GM23338 (cell line): ENCODE results near the gene SLC6A7. TPM values are rescaled to one million over a fixed set of nuclear protein-coding genes. Genes with fewer than 3 reads are reported as not detected.

Experiments
- CREB1 ChIP-seq: fragments of 250-450 bp; sonication (Bioruptor Pico); IDR thresholded peaks from 2 replicates; pipeline ENCODE4 v1.5.0; 2020; ENCODE audit warnings: low read depth, mild to moderate bottlenecking, moderate library complexity
- ETS1 ChIP-seq: IDR thresholded peaks from 2 replicates; pipeline ENCODE4 v1.6.1; 2016; ENCODE audit warnings: antibody characterized with exemption
- EZH2 ChIP-seq: fragments of 200-600 bp; sonication (generic); IDR thresholded peaks from one replicate; pipeline ENCODE4 v1.8.0; 2017; ENCODE audit warnings: antibody characterized with exemption, mild to moderate bottlenecking, low read depth; ENCODE audit not compliant: unreplicated experiment
- EZH2phosphoT487 ChIP-seq: fragments of 200-600 bp; sonication (generic); IDR thresholded peaks from one replicate; pipeline ENCODE4 v1.8.1; 2018; ENCODE audit warnings: antibody characterized with exemption; ENCODE audit not compliant: unreplicated experiment
- JUNB ChIP-seq: IDR thresholded peaks from one replicate; pipeline ENCODE4 v1.6.1; 2016; ENCODE audit warnings: antibody characterized with exemption; ENCODE audit not compliant: unreplicated experiment
- NANOG ChIP-seq: IDR thresholded peaks from 2 replicates; pipeline ENCODE4 v1.6.1; 2016; ENCODE audit warnings: antibody characterized with exemption, borderline replicate concordance
- POLR2AphosphoS5 ChIP-seq: IDR thresholded peaks from 2 replicates; pipeline ENCODE4 v1.6.1; 2016; ENCODE audit warnings: antibody characterized with exemption, low read depth
- REST ChIP-seq: IDR thresholded peaks from one replicate; pipeline ENCODE4 v1.6.1; 2018; ENCODE audit warnings: antibody characterized with exemption; ENCODE audit not compliant: unreplicated experiment
- STAT1 ChIP-seq: IDR thresholded peaks from one replicate; pipeline ENCODE4 v1.6.1; 2016; ENCODE audit warnings: antibody characterized with exemption; ENCODE audit not compliant: unreplicated experiment
- ZNF114 ChIP-seq: fragments of 250-450 bp; sonication (Bioruptor Pico); IDR thresholded peaks from 2 replicates; pipeline ENCODE4 v1.5.0; 2020; ENCODE audit warnings: mild to moderate bottlenecking, moderate library complexity
- ZNF331 ChIP-seq: fragments of 250-450 bp; sonication (Bioruptor Pico); IDR thresholded peaks from 2 replicates; pipeline ENCODE4 v1.5.0; 2020; ENCODE audit warnings: low read depth, mild to moderate bottlenecking, moderate library complexity
- ZNF462 ChIP-seq: fragments of 250-450 bp; sonication (Bioruptor Pico); IDR thresholded peaks from 2 replicates; pipeline ENCODE4 v1.5.0; 2020; ENCODE audit warnings: mild to moderate bottlenecking, moderate library complexity
- polyA plus RNA-seq: library from polyadenylated mRNA; unstranded; fragments of >200 nt; fragmentation: Nextera tagmentation; extraction: Ambion mirVana; gene quantifications from 2 replicates; pipeline ENCODE4 v1.2.1, GENCODE V29; 2016
- total RNA-seq: library from RNA; depleted of rRNA; stranded (reverse); fragments of >200 nt; shearing (Covaris generic); gene quantifications from 2 replicates; pipeline ENCODE4 v1.2.3, GENCODE V29; 2014

Gene SLC6A7
- total and polyA plus RNA-seq, 2 experiments from 2014 or later: not detected

DNA sequence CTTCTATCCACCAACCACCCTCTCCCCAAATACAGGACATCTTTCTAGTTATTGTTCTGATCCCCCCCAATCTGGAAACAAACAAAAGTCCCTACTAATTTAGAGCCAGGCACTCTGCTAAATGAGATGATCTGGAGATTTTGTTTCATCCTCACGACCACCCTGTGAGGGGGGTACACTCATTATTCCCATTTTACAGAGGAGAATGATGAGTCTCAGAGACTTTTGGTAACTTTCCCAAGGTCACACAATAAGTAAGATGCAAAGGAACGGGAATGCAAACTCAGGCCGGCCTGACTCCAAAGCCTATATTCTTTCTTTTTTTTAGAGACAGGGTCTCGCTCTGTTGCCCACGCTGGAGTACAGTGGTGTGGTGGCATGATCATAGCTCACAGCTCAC is 43.6 kb upstream of the SLC6A7 start (continued):
- no peak for TF ChIP-seq ZNF462
- TF ChIP-seq EZH2: no peak
- TF ChIP-seq STAT1: no peak
- no peak for TF ChIP-seq ETS1
- TF ChIP-seq REST: no peak
- TF ChIP-seq ZNF114 (CRISPR knock-in tag): no peak
- no peak for TF ChIP-seq EZH2phosphoT487
- no peak for TF ChIP-seq ZNF331 (CRISPR knock-in tag)
- no peak for TF ChIP-seq POLR2AphosphoS5
- TF ChIP-seq CREB1 (CRISPR knock-in tag): no peak
- TF ChIP-seq NANOG: no peak
- no peak for TF ChIP-seq JUNB
